Neural progenitor cell (in vitro differentiated cells): ENCODE results near the gene KCTD12. TPM values are rescaled to one million over a fixed set of nuclear protein-coding genes. Genes with fewer than 3 reads are reported as not detected.

ENCODE experiments used
- DNase-seq: peaks from one replicate; pipeline ENCODE4 v3.0.0-alpha.2; 2016; ENCODE audit warnings: low spot score
- H2AFZ ChIP-seq: fragments of 200-600 bp; sonication (generic); replicated peaks from 2 replicates; pipeline ENCODE4 v1.6.1; 2016; ENCODE audit warnings: antibody characterized with exemption
- H3F3A ChIP-seq: fragments of 200-600 bp; sonication (generic); 2 replicates; pipeline ENCODE4 v1.6.1; 2016; ENCODE audit warnings: antibody characterized with exemption, low read depth
- H3K27ac ChIP-seq: fragments of 200-600 bp; sonication (generic); 2 replicates; pipeline ENCODE4 v1.5.1; 2016; ENCODE audit warnings: mild to moderate bottlenecking
- H3K27me3 ChIP-seq: fragments of 200-600 bp; sonication (generic); 2 replicates; pipeline ENCODE4 v1.6.1; 2016; ENCODE audit warnings: mild to moderate bottlenecking, moderate library complexity
- H3K36me3 ChIP-seq: fragments of 200-600 bp; sonication (generic); 2 replicates; pipeline ENCODE4 v1.5.1; 2016
- H3K4me1 ChIP-seq: fragments of 200-600 bp; sonication (generic); 2 replicates; pipeline ENCODE4 v1.6.1; 2016; ENCODE audit warnings: mixed run types
- H3K4me2 ChIP-seq: fragments of 200-600 bp; sonication (generic); 2 replicates; pipeline ENCODE4 v1.6.1; 2016
- H3K4me3 ChIP-seq: fragments of 200-600 bp; sonication (generic); 2 replicates; pipeline ENCODE4 v1.5.1; 2016
- H3K79me2 ChIP-seq: fragments of 200-600 bp; sonication (generic); 2 replicates; pipeline ENCODE4 v1.6.1; 2016; ENCODE audit warnings: low read depth
- H3K9ac ChIP-seq: fragments of 200-600 bp; sonication (generic); 2 replicates; pipeline ENCODE4 v1.6.1; 2016
- H3K9me3 ChIP-seq: fragments of 200-600 bp; sonication (generic); 2 replicates; pipeline ENCODE4 v1.5.1; 2016; ENCODE audit warnings: low read depth
- H4K20me1 ChIP-seq: fragments of 200-600 bp; sonication (generic); 2 replicates; pipeline ENCODE4 v1.6.1; 2016; ENCODE audit warnings: low read depth
- H3K27ac Mint-ChIP-seq: 3 replicates; pipeline ENCODE4 v1.8.0; 2021; ENCODE audit warnings: mixed read lengths
- H3K27me3 Mint-ChIP-seq: 2 replicates; pipeline ENCODE4 v1.8.0; 2022; ENCODE audit warnings: low read depth, mild to moderate bottlenecking, inconsistent platforms, moderate library complexity, mixed read lengths; ENCODE audit not compliant: insufficient read depth
- H3K36me3 Mint-ChIP-seq: 3 replicates; pipeline ENCODE4 v1.8.0; 2021; ENCODE audit warnings: mixed read lengths
- H3K4me1 Mint-ChIP-seq: 3 replicates; pipeline ENCODE4 v1.8.0; 2021; ENCODE audit warnings: mixed read lengths
- H3K4me3 Mint-ChIP-seq: 3 replicates; pipeline ENCODE4 v1.8.0; 2021; ENCODE audit warnings: mild to moderate bottlenecking, moderate library complexity, mixed read lengths
- H3K9me3 Mint-ChIP-seq: 3 replicates; pipeline ENCODE4 v1.8.0; 2020; ENCODE audit warnings: mixed read lengths
- EZH2 ChIP-seq: fragments of 200-600 bp; sonication (generic); IDR thresholded peaks from 2 replicates; pipeline ENCODE4 v1.6.1; 2017; ENCODE audit warnings: antibody characterized with exemption, mild to moderate bottlenecking, moderate library complexity
- EZH2phosphoT487 ChIP-seq: fragments of 200-600 bp; sonication (generic); IDR thresholded peaks from 2 replicates; pipeline ENCODE4 v1.6.1; 2017; ENCODE audit warnings: antibody characterized with exemption
- total RNA-seq: library from RNA; depleted of rRNA; stranded (reverse); fragments of >200 nt; gene quantifications from 2 replicates; pipeline ENCODE4 v1.2.3, GENCODE V29; 2015; ENCODE audit warnings: low replicate concordance
- TF ChIP-seq, protein P1 (sequence below): fragments of 200-600 bp; sonication (generic); IDR thresholded peaks from 2 replicates; pipeline ENCODE4 v1.5.1; 2017; ENCODE audit warnings: antibody characterized with exemption, mild to moderate bottlenecking

The KCTD12 gene
- total RNA-seq, 1 donor from 2014 or later, result 1.9 TPM

DNA sequence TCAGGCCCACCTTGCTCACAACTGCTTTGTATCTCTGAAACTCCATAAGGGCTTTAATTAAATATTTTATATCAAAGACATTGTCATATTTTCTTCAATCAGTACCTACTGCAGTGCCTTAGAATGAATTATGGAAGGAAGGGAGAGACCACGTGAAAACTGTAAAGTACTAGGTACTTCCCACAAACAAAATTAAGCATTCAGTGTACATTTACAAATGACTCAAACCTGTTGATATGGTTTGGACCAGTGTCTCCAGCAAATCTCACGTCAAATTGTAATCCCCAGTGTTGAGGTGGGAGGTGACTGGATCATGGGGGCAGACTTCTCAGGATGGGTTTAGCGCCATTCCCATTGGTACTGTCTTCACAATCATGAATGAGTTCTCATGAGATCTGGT is 23.2 kb downstream of the KCTD12 start:
- DNase-seq, result no peak
- H3K79me2 ChIP-seq, result no peaks in the 10 kb centered on the region
- Mint-ChIP-seq H3K4me1 (no peaks in the 10 kb centered on the region), H3K27ac (no peak overlapping the region), H3K36me3 (no peaks in the 10 kb centered on the region), H3K4me3 (no peak overlapping the region), H3K9me3 (peaks cover 4% of the 10 kb centered on the region), H3K27me3 (no peaks in the 10 kb centered on the region)
- H3K27me3 ChIP-seq, result no peaks in the 10 kb centered on the region
- no peak overlapping the region for H3K4me2 ChIP-seq
- H3K4me3 ChIP-seq, result no peak overlapping the region
- no peaks in the 10 kb centered on the region for H3F3A ChIP-seq
- H2AFZ ChIP-seq, result no peak overlapping the region
- H3K9ac ChIP-seq, result no peak overlapping the region
- H3K9me3 ChIP-seq, result no peaks in the 10 kb centered on the region
- H3K27ac ChIP-seq, result no peak overlapping the region
- TF ChIP-seq EZH2, result no peak
- TF ChIP-seq, protein P1, sequence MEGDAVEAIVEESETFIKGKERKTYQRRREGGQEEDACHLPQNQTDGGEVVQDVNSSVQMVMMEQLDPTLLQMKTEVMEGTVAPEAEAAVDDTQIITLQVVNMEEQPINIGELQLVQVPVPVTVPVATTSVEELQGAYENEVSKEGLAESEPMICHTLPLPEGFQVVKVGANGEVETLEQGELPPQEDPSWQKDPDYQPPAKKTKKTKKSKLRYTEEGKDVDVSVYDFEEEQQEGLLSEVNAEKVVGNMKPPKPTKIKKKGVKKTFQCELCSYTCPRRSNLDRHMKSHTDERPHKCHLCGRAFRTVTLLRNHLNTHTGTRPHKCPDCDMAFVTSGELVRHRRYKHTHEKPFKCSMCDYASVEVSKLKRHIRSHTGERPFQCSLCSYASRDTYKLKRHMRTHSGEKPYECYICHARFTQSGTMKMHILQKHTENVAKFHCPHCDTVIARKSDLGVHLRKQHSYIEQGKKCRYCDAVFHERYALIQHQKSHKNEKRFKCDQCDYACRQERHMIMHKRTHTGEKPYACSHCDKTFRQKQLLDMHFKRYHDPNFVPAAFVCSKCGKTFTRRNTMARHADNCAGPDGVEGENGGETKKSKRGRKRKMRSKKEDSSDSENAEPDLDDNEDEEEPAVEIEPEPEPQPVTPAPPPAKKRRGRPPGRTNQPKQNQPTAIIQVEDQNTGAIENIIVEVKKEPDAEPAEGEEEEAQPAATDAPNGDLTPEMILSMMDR, result no peak
- no peak for TF ChIP-seq EZH2phosphoT487
- H3K36me3 ChIP-seq, result no peaks in the 10 kb centered on the region
- H4K20me1 ChIP-seq, result no peaks in the 10 kb centered on the region
- no peaks in the 10 kb centered on the region for H3K4me1 ChIP-seq

DNA sequence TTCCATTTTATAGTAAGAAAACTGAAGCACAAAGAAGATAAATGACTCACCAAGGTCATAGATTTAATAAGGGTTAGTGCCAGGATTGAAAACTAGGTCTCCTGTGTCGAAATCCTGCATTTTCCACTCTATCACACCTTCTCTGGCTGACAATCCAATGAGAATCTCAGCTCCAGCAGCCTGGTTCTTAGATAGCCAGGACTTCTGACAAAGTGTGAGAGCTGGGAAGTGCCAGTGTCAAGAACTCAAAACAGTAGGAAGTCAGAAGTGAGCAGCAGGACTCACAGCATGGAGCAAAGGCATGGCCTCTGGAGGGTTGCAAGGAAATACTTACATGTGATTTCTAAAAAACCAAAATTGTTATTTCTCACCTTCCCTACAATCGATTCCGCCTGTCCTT is 24.3 kb downstream of the KCTD12 start:
- no peaks in the 10 kb centered on the region for H3K36me3 Mint-ChIP-seq
- TF ChIP-seq, protein P1, result no peak
- no peak for TF ChIP-seq EZH2phosphoT487
- TF ChIP-seq EZH2, result no peak
- Histone ChIP-seq H3K36me3 (no peaks in the 10 kb centered on the region), H2AFZ (no peak overlapping the region), H3K27ac (no peak overlapping the region), H4K20me1 (no peaks in the 10 kb centered on the region), H3K4me2 (no peak overlapping the region), H3K4me3 (no peak overlapping the region), H3K27me3 (no peaks in the 10 kb centered on the region), H3K79me2 (no peaks in the 10 kb centered on the region), H3K9me3 (no peaks in the 10 kb centered on the region), H3F3A (no peaks in the 10 kb centered on the region), H3K4me1 (no peaks in the 10 kb centered on the region), H3K9ac (no peak overlapping the region)
- H3K27ac Mint-ChIP-seq, result no peak overlapping the region
- H3K4me3 Mint-ChIP-seq, result no peak overlapping the region
- H3K27me3 Mint-ChIP-seq, result no peaks in the 10 kb centered on the region
- H3K4me1 Mint-ChIP-seq, result no peaks in the 10 kb centered on the region
- DNase-seq, result no peak
- peaks cover 4% of the 10 kb centered on the region for H3K9me3 Mint-ChIP-seq

GRCh38 chr13:76860706-76861105 is 25.5 kb downstream of the KCTD12 start:
- H3K4me3 ChIP-seq, result no peak overlapping the region
- H3K9me3 ChIP-seq, result no peaks in the 10 kb centered on the region
- H3K4me2 ChIP-seq, result no peak overlapping the region
- no peaks in the 10 kb centered on the region for H3K36me3 ChIP-seq
- H3K27me3 ChIP-seq, result no peaks in the 10 kb centered on the region
- Mint-ChIP-seq H3K36me3 (no peaks in the 10 kb centered on the region), H3K4me1 (no peaks in the 10 kb centered on the region), H3K27me3 (no peaks in the 10 kb centered on the region), H3K27ac (no peak overlapping the region), H3K9me3 (peaks cover 4% of the 10 kb centered on the region), H3K4me3 (no peak overlapping the region)
- no peak overlapping the region for H3K9ac ChIP-seq
- no peaks in the 10 kb centered on the region for H4K20me1 ChIP-seq
- no peak overlapping the region for H3K27ac ChIP-seq
- H2AFZ ChIP-seq, result no peak overlapping the region
- H3K79me2 ChIP-seq, result no peaks in the 10 kb centered on the region
- H3F3A ChIP-seq, result no peaks in the 10 kb centered on the region
- TF ChIP-seq EZH2 (no peak), EZH2phosphoT487 (no peak)
- TF ChIP-seq, protein P1, result no peak
- H3K4me1 ChIP-seq, result no peaks in the 10 kb centered on the region
- DNase-seq, result no peak

- no peaks in the 10 kb centered on the region for H3K27me3 Mint-ChIP-seq
- no peaks in the 10 kb centered on the region for H3F3A ChIP-seq
Measured at GRCh38 chr13:76854894-76855293, 31.3 kb downstream of the KCTD12 start.

More at GRCh38 chr13:76854894-76855293, 31.3 kb downstream of the KCTD12 start:
- no peak overlapping the region for H3K4me2 ChIP-seq
- Mint-ChIP-seq H3K36me3 (no peaks in the 10 kb centered on the region), H3K4me3 (no peak overlapping the region), H3K4me1 (no peaks in the 10 kb centered on the region), H3K9me3 (no peaks in the 10 kb centered on the region), H3K27ac (no peak overlapping the region)
- H2AFZ ChIP-seq, result no peak overlapping the region
- H3K9ac ChIP-seq, result no peak overlapping the region
- H3K9me3 ChIP-seq, result no peaks in the 10 kb centered on the region
- H3K27ac ChIP-seq, result no peak overlapping the region
- H3K4me1 ChIP-seq, result no peaks in the 10 kb centered on the region
- no peak overlapping the region for H3K4me3 ChIP-seq
- H4K20me1 ChIP-seq, result no peaks in the 10 kb centered on the region
- no peaks in the 10 kb centered on the region for H3K79me2 ChIP-seq
- no peaks in the 10 kb centered on the region for H3K36me3 ChIP-seq
- TF ChIP-seq EZH2, result no peak
- no peak for TF ChIP-seq EZH2phosphoT487
- TF ChIP-seq, protein P1, result no peak
- no peaks in the 10 kb centered on the region for H3K27me3 ChIP-seq
- DNase-seq, result no peak
